H9 (cell line): Measurements from ENCODE around the gene LRMDA. TPM values are rescaled to one million over a fixed set of nuclear protein-coding genes. Genes with fewer than 3 reads are reported as not detected.

Experiments
- DNase-seq: peaks from one replicate; pipeline ENCODE4 v3.0.0-alpha.2; 2017
- H2AFZ ChIP-seq: one replicate; pipeline ENCODE4 v1.6.1; 2013; ENCODE audit warnings: mild to moderate bottlenecking, low read length, control low read depth, moderate library complexity
- H2AK5ac ChIP-seq: 2 replicates; pipeline ENCODE4 v1.6.1; 2013; ENCODE audit warnings: low read length, control low read depth, mixed read lengths; ENCODE audit not compliant: insufficient read length
- H2BK120ac ChIP-seq: one replicate; pipeline ENCODE4 v1.6.1; 2013; ENCODE audit warnings: low read depth, mild to moderate bottlenecking, low read length, control low read depth, inconsistent platforms; ENCODE audit not compliant: poor library complexity, severe bottlenecking
- H2BK12ac ChIP-seq: 2 replicates; pipeline ENCODE4 v1.6.1; 2013; ENCODE audit warnings: low read length, control low read depth, mixed read lengths, low read depth; ENCODE audit not compliant: insufficient read length
- H2BK15ac ChIP-seq: 2 replicates; pipeline ENCODE4 v1.6.1; 2013; ENCODE audit warnings: low read depth, low read length, control low read depth
- H2BK20ac ChIP-seq: one replicate; pipeline ENCODE4 v1.6.1; 2013; ENCODE audit warnings: low read depth, mild to moderate bottlenecking, low read length, control low read depth, inconsistent platforms; ENCODE audit not compliant: poor library complexity, severe bottlenecking
- H2BK5ac ChIP-seq: 2 replicates; pipeline ENCODE4 v1.6.1; 2013; ENCODE audit warnings: low read length, control low read depth, mixed read lengths; ENCODE audit not compliant: insufficient read length
- H3K14ac ChIP-seq: 2 replicates; pipeline ENCODE4 v1.6.1; 2013; ENCODE audit warnings: low read length, control low read depth; ENCODE audit not compliant: insufficient read depth
- H3K18ac ChIP-seq: 2 replicates; pipeline ENCODE4 v1.6.1; 2013; ENCODE audit warnings: low read depth, mild to moderate bottlenecking, mixed read lengths, low read length, control low read depth; ENCODE audit not compliant: insufficient read length
- H3K23ac ChIP-seq: 2 replicates; pipeline ENCODE4 v1.6.1; 2013; ENCODE audit warnings: low read length, control low read depth, mixed read lengths, low read depth; ENCODE audit not compliant: insufficient read length
- H3K23me2 ChIP-seq: 2 replicates; pipeline ENCODE4 v1.6.1; 2013; ENCODE audit warnings: low read depth, mild to moderate bottlenecking, mixed read lengths, low read length, control low read depth; ENCODE audit not compliant: insufficient read length, poor library complexity, severe bottlenecking
- H3K27ac ChIP-seq: 2 replicates; pipeline ENCODE4 v1.5.1; 2013; ENCODE audit warnings: low read length, control low read depth, mixed read lengths, low read depth; ENCODE audit not compliant: insufficient read length
- H3K27me3 ChIP-seq: 2 replicates; pipeline ENCODE4 v1.6.1; 2013; ENCODE audit warnings: low read length, control low read depth, inconsistent platforms; ENCODE audit not compliant: insufficient read depth
- H3K4ac ChIP-seq: 2 replicates; pipeline ENCODE4 v1.6.1; 2013; ENCODE audit warnings: low read depth, mild to moderate bottlenecking, control low read depth, inconsistent platforms, low read length, moderate library complexity
- H3K4me1 ChIP-seq: 2 replicates; pipeline ENCODE4 v1.6.1; 2013; ENCODE audit warnings: low read length, control low read depth, inconsistent platforms; ENCODE audit not compliant: insufficient read depth
- H3K4me2 ChIP-seq: 2 replicates; pipeline ENCODE4 v1.6.1; 2013; ENCODE audit warnings: low read length, control low read depth, mixed read lengths; ENCODE audit not compliant: insufficient read length, insufficient read depth
- H3K56ac ChIP-seq: 2 replicates; pipeline ENCODE4 v1.6.1; 2013; ENCODE audit warnings: low read depth, mild to moderate bottlenecking, mixed read lengths, low read length, control low read depth; ENCODE audit not compliant: insufficient read length
- H3K79me1 ChIP-seq: 2 replicates; pipeline ENCODE4 v1.6.1; 2013; ENCODE audit warnings: low read depth, mild to moderate bottlenecking, moderate library complexity, low read length, control low read depth, inconsistent platforms; ENCODE audit not compliant: insufficient read depth, poor library complexity, severe bottlenecking
- H3K79me2 ChIP-seq: 2 replicates; pipeline ENCODE4 v1.6.1; 2013; ENCODE audit warnings: low read length, control low read depth, inconsistent platforms; ENCODE audit not compliant: insufficient read depth
- H3K9ac ChIP-seq: 2 replicates; pipeline ENCODE4 v1.6.1; 2013; ENCODE audit warnings: low read length, control low read depth, mixed read lengths; ENCODE audit not compliant: insufficient read length; ENCODE audit errors: extremely low read depth
- H3K9me3 ChIP-seq: one replicate; pipeline ENCODE4 v1.6.1; 2013; ENCODE audit warnings: low read depth, low read length, inconsistent platforms; ENCODE audit not compliant: control insufficient read depth
- H3T11ph ChIP-seq: one replicate; pipeline ENCODE4 v1.6.1; 2013; ENCODE audit warnings: mild to moderate bottlenecking, low read length, control low read depth, inconsistent platforms
- H4K20me1 ChIP-seq: one replicate; pipeline ENCODE4 v1.6.1; 2013; ENCODE audit not compliant: control insufficient read depth, insufficient read length, insufficient read depth
- H4K5ac ChIP-seq: 2 replicates; pipeline ENCODE4 v1.6.1; 2013; ENCODE audit warnings: low read depth, mild to moderate bottlenecking, mixed read lengths, low read length, control low read depth; ENCODE audit not compliant: insufficient read length
- H4K8ac ChIP-seq: replicated peaks from 2 replicates; pipeline ENCODE4 v1.6.1; 2013; ENCODE audit warnings: low read length, control low read depth, mixed read lengths, low read depth; ENCODE audit not compliant: insufficient read length
- H4K91ac ChIP-seq: 2 replicates; pipeline ENCODE4 v1.6.1; 2013; ENCODE audit warnings: low read depth, mild to moderate bottlenecking, moderate library complexity, mixed read lengths, low read length, control low read depth; ENCODE audit not compliant: insufficient read length
- H3K27ac Mint-ChIP-seq, 3 experiments: 2 replicates in 2 of 3; 3 replicates in 1 of 3; pipeline ENCODE4 v1.8.0; 2020 to 2021; ENCODE audit warnings: mixed read lengths in 3 of 3, mild to moderate bottlenecking in 1 of 3, moderate library complexity in 1 of 3
- H3K27me3 Mint-ChIP-seq: 2 replicates; pipeline ENCODE4 v1.8.0; 2021; ENCODE audit warnings: low read depth, mild to moderate bottlenecking, moderate library complexity, mixed read lengths
- H3K36me3 Mint-ChIP-seq, 3 experiments: 2 replicates in 2 of 3; 3 replicates in 1 of 3; pipeline ENCODE4 v1.8.0; 2020 to 2021; ENCODE audit warnings: low read depth in 3 of 3, mixed read lengths in 3 of 3; ENCODE audit not compliant: insufficient read depth in 1 of 3
- H3K4me1 Mint-ChIP-seq, 2 experiments: 2 replicates each; pipeline ENCODE4 v1.8.0; 2020; ENCODE audit warnings: mixed read lengths in 2 of 2
- H3K4me3 Mint-ChIP-seq, 2 experiments: 2 replicates in 1 of 2; 3 replicates in 1 of 2; pipeline ENCODE4 v1.8.0; 2020 to 2021; ENCODE audit warnings: mild to moderate bottlenecking in 2 of 2, mixed read lengths in 2 of 2, moderate library complexity in 1 of 2
- H3K9me3 Mint-ChIP-seq, 2 experiments: 2 replicates in 1 of 2; 3 replicates in 1 of 2; pipeline ENCODE4 v1.8.0; 2020; ENCODE audit warnings: mild to moderate bottlenecking in 2 of 2, mixed read lengths in 2 of 2, moderate library complexity in 1 of 2
- CTCF ChIP-seq: fragments of 200-600 bp; sonication (generic); conservative IDR thresholded peaks from 3 replicates; pipeline ENCODE4 v1.8.0; 2021; ENCODE audit warnings: antibody characterized with exemption, mild to moderate bottlenecking
- WGBS: extraction: QIAGEN DNeasy Blood & Tissue Kit; methylation state at CpG from one replicate; pipeline ENCODE4 v1.1.7; 2013; ENCODE audit warnings: missing lambda C conversion rate, low lambda C conversion rate, mixed read lengths; ENCODE audit not compliant: insufficient read length; ENCODE audit errors: extremely low coverage; 5-methylcytosine and 5-hydroxymethylcytosine counted together
- total RNA-seq: library from RNA; stranded (reverse); gene quantifications from 2 replicates; pipeline ENCODE4 v1.2.1, GENCODE V29; 2021

Gene LRMDA
- total RNA-seq, 1 experiment from 2014 or later: 1.8 TPM

GRCh38 chr10:75525646-75526045, 94.2 kb downstream of the LRMDA start:
- no peak overlapping the region for H3K27ac Mint-ChIP-seq
- H3K9me3 ChIP-seq: no peaks in the 10 kb centered on the region
- H4K91ac ChIP-seq: no peak overlapping the region
- no peak overlapping the region for H3K14ac ChIP-seq
- H4K8ac ChIP-seq: no peak overlapping the region
- H2BK15ac ChIP-seq: no peak overlapping the region
- no peak overlapping the region for H2AFZ ChIP-seq
- no peak overlapping the region for H3K23ac ChIP-seq
- H3K79me1 ChIP-seq: no peaks in the 10 kb centered on the region
- H3K4ac ChIP-seq: no peak overlapping the region
- H3K4me3 Mint-ChIP-seq: no peak overlapping the region
- no peak overlapping the region for H3K4me2 ChIP-seq
- no peaks in the 10 kb centered on the region for H3K79me2 ChIP-seq
- H4K20me1 ChIP-seq: no peaks in the 10 kb centered on the region
- H2BK5ac ChIP-seq: no peak overlapping the region
- no peak overlapping the region for H2BK20ac ChIP-seq
- WGBS: no CpG with 5 or more reads among the region's 1 CpG
- H3K56ac ChIP-seq: no peak overlapping the region
- no peak overlapping the region for H3K18ac ChIP-seq
- no peaks in the 10 kb centered on the region for H3K23me2 ChIP-seq
- no peak overlapping the region for H3K27ac ChIP-seq
- no peaks in the 10 kb centered on the region; a peak in 1 of 5 replicates for H3K9me3 Mint-ChIP-seq
- no peak overlapping the region for H2BK120ac ChIP-seq
- peaks cover 6 to 8% of the 10 kb centered on the region in 2 experiments for H3K4me1 Mint-ChIP-seq
- H3K4me1 ChIP-seq: no peaks in the 10 kb centered on the region
- H3K27me3 ChIP-seq: no peaks in the 10 kb centered on the region; the same call in 1 of the 2 replicates
- DNase-seq: no peak
- H3K27me3 Mint-ChIP-seq: peaks cover 33% of the 10 kb centered on the region
- no peak overlapping the region for H3T11ph ChIP-seq
- H3K9ac ChIP-seq: no peak overlapping the region
- H2AK5ac ChIP-seq: no peak overlapping the region
- no peak overlapping the region for H2BK12ac ChIP-seq
- no peak overlapping the region for H4K5ac ChIP-seq
- H3K36me3 Mint-ChIP-seq: no peaks in the 10 kb centered on the region
- no peak for TF ChIP-seq CTCF
